Lung (tissue), 12 donors: ENCODE results near the gene USP19. TPM values are rescaled to one million over a fixed set of nuclear protein-coding genes. Genes with fewer than 3 reads are reported as not detected.

ENCODE experiments used
- ATAC-seq: fragments of 200-7000 bp; cut with Tn5 transposase; one replicate; pipeline ENCODE4 v1.9.1; 2020; ENCODE audit warnings: moderate number of reproducible peaks; ENCODE audit not compliant: insufficient read depth, low FRiP score
- DNase-seq, 3 donors: peaks; one replicate each; pipeline ENCODE4 v3.0.0-alpha.2; 2013 to 2017
- H3K27ac ChIP-seq, 2 donors: one replicate each; pipeline ENCODE4 v1.5.1; 2013; ENCODE audit warnings: mild to moderate bottlenecking in 2 of 2, moderate library complexity in 2 of 2, control low read depth in 1 of 2, inconsistent platforms in 1 of 2, low read depth in 1 of 2, low read length in 1 of 2
- H3K27me3 ChIP-seq, 3 donors: one replicate each; pipeline ENCODE4 v1.5.1; 2013; ENCODE audit warnings: low read length in 2 of 3; ENCODE audit not compliant: control insufficient read depth in 3 of 3, insufficient read depth in 3 of 3
- H3K36me3 ChIP-seq, 4 donors: one replicate each; pipeline ENCODE4 v1.5.1; 2013; ENCODE audit warnings: low read length in 4 of 4, mild to moderate bottlenecking in 1 of 4, moderate library complexity in 1 of 4; ENCODE audit not compliant: control insufficient read depth in 4 of 4, insufficient read depth in 4 of 4
- H3K4me1 ChIP-seq, 5 donors: one replicate each; pipeline ENCODE4 v1.5.1; 2013; ENCODE audit warnings: low read length in 5 of 5, mild to moderate bottlenecking in 2 of 5, moderate library complexity in 1 of 5; ENCODE audit not compliant: control insufficient read depth in 5 of 5, insufficient read depth in 5 of 5
- H3K4me3 ChIP-seq: one replicate; pipeline ENCODE4 v1.5.1; 2013; ENCODE audit warnings: mild to moderate bottlenecking, control low read depth, moderate library complexity
- H3K9ac ChIP-seq, 2 donors: one replicate each; pipeline ENCODE4 v1.5.1; 2013; ENCODE audit warnings: low read length in 2 of 2, control low read depth in 1 of 2; ENCODE audit not compliant: insufficient read depth in 1 of 2
- H3K9me3 ChIP-seq, 4 donors: one replicate each; pipeline ENCODE4 v1.5.1; 2013; ENCODE audit warnings: low read length in 3 of 4, mild to moderate bottlenecking in 1 of 4, moderate library complexity in 1 of 4; ENCODE audit not compliant: control insufficient read depth in 4 of 4, insufficient read depth in 3 of 4
- WGBS, 2 donors: extraction: QIAGEN DNeasy Blood & Tissue Kit; methylation state at CpG; one replicate each; pipeline ENCODE4 v1.1.7; 2013; 5-methylcytosine and 5-hydroxymethylcytosine counted together
- polyA plus RNA-seq, 2 donors: library from polyadenylated mRNA; stranded (reverse); fragments of 200-250 nt; gene quantifications; one replicate each; pipeline ENCODE4 v1.2.1, GENCODE V29; 2013
- total RNA-seq, 2 donors: library from RNA; depleted of rRNA in 1 of 2; stranded (reverse); fragments of >200 nt in 1 of 2; gene quantifications; one replicate each; pipeline ENCODE4 v1.2.1, GENCODE V29; 2014 to 2021
- TF ChIP-seq, protein P1 (sequence below): IDR thresholded peaks from 2 replicates; pipeline ENCODE4 v1.5.1; 2012; ENCODE audit warnings: mild to moderate bottlenecking; ENCODE audit errors: control extremely low read depth, extremely low read depth
- donor health status: control.
- donor health status: control.
- donor health status: Bipolar disorder and iron deficiency.
- donor health status: healthy.
- donor health status: DM: yes; HTN: yes; CAD: no.

Gene USP19
- total and polyA plus RNA-seq, 4 donors: 20.3 to 63.1 (median 40.1) TPM

DNA sequence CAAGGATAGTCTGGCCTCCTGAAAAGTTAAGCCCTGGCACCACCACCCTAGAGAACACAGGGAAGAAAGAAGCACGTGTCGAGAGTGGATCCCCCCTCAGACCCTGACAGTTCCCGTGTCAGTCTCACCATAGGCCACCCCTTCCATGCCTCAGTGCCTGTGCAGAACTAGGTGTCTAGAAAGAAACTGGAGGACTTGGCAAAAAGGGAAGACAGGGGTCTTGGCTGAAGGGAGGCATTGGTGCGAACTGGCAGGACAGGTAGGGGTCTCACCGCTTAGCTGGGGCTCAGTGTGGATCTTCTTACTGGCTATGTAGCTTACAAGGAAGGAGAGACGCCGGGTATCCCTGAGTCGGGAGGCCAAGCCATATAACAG is 16.6 kb downstream of the USP19 start:
- Histone ChIP-seq H3K9me3 (no peaks in the 10 kb centered on the region), H3K27ac (peak overlapping the region; percentile 88 to 95), H3K4me1 (peaks cover 0 to 12% (median 6%) of the 10 kb centered on the region in 5 donors), H3K27me3 (no peaks in the 10 kb centered on the region), H3K4me3 (peak overlapping the region; percentile 88), H3K36me3 (peaks cover 19 to 42% (median 37%) of the 10 kb centered on the region in 4 donors), H3K9ac (peak overlapping the region; percentile 84 to 85)
- DNase-seq: no peak
- 5 to 6% methylated on average over 8 of the region's 8 CpGs for WGBS, 2 donors
- ATAC-seq: no peak
- TF ChIP-seq, protein P1, sequence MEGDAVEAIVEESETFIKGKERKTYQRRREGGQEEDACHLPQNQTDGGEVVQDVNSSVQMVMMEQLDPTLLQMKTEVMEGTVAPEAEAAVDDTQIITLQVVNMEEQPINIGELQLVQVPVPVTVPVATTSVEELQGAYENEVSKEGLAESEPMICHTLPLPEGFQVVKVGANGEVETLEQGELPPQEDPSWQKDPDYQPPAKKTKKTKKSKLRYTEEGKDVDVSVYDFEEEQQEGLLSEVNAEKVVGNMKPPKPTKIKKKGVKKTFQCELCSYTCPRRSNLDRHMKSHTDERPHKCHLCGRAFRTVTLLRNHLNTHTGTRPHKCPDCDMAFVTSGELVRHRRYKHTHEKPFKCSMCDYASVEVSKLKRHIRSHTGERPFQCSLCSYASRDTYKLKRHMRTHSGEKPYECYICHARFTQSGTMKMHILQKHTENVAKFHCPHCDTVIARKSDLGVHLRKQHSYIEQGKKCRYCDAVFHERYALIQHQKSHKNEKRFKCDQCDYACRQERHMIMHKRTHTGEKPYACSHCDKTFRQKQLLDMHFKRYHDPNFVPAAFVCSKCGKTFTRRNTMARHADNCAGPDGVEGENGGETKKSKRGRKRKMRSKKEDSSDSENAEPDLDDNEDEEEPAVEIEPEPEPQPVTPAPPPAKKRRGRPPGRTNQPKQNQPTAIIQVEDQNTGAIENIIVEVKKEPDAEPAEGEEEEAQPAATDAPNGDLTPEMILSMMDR: no peak

DNA sequence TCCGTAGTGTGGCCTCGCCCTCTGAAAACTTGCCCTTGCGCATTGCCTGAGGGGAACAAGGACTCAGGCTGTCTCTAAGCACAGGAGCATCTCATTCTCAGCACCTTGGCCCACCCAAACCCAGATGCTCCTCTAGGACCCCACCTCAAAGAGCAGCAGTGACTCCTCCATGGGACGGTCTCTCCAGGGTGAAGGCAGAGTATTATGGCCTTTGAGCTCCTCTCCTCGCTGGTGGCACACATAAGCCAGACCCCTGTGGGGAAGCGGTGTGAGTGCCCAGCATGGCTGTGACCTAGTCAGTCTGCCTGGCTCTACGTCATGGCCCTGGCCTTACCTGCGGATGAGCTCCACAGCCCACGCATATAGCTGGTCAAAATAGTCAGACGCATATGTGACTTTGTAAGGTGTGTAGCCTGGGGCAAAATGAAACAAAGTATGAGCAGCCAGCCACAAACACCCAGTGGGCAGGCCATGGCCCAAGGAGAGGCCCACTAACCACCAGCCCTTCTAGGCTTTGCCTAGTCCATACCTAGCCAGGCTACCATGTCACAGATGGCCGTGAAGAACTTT is 20.5 kb downstream of the USP19 start:
- no peak for ATAC-seq
- H3K36me3 ChIP-seq: peaks cover 16 to 49% (median 40%) of the 10 kb centered on the region in 4 donors
- no peak overlapping the region for H3K27ac ChIP-seq
- peaks cover 0 to 12% (median 6%) of the 10 kb centered on the region in 5 donors for H3K4me1 ChIP-seq
- H3K27me3 ChIP-seq: no peaks in the 10 kb centered on the region
- no peak for DNase-seq
- WGBS, 2 donors: 94 to 96% methylated on average over 11 of the region's 11 CpGs
- TF ChIP-seq, protein P1: no peak
- no peaks in the 10 kb centered on the region for H3K9me3 ChIP-seq
- no peak overlapping the region for H3K4me3 ChIP-seq
- no peak overlapping the region for H3K9ac ChIP-seq

DNA sequence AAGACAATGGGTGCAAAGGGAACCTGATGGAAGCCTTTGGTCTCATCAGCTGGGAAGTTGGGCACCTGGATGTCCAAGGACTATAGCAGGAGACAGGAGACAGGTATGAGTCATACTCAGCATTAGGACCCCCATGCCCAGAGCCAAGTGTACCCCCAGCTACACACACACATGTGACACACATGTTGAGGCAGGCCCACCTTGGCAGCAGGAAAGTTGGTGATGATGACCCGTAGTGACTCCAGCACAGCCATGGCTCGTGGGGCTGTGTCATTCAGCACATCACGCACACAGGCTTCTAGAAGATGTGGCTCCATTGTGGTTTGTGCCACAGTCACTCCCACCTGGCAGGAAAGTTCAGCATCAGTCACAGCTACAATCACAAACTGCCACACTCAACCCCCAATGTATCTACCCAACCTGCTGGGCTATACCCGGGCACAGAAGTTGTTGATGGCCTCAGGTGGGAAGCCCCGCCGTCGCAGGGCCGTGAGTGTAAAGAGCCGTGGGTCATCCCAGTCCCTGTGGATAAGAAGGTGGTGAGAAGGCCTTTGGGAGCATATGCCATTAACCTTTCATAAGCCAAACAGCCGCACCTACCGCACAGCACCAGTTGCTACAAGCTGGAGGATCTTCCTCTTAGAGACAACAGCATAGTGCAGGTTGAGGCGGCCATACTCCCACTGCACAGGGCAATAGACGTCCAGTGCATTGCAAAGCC is 21.6 kb downstream of the USP19 start:
- Histone ChIP-seq H3K4me1 (peaks cover 0 to 14% (median 9%) of the 10 kb centered on the region in 5 donors), H3K27me3 (no peaks in the 10 kb centered on the region), H3K36me3 (peaks cover 16 to 49% (median 38%) of the 10 kb centered on the region in 4 donors), H3K4me3 (no peak overlapping the region), H3K9me3 (no peaks in the 10 kb centered on the region), H3K9ac (no peak overlapping the region), H3K27ac (no peak overlapping the region)
- DNase-seq (no peak), ATAC-seq (no peak)
- TF ChIP-seq, protein P1: no peak
- 95 to 98% methylated on average over 13 of the region's 13 CpGs for WGBS, 2 donors
